Vagina (tissue), 2 donors: ENCODE measurements around the gene GID4. TPM values are rescaled to one million over a fixed set of nuclear protein-coding genes. Genes with fewer than 3 reads are reported as not detected.

Source experiments
- DNase-seq, 2 donors: peaks; one replicate each; pipeline ENCODE4 v3.0.0-alpha.2; 2017; ENCODE audit errors: extremely low spot score in 2 of 2
- H3K27ac ChIP-seq: fragments of 200-600 bp; sonication (generic); one replicate; pipeline ENCODE4 v1.5.1; 2019
- H3K27me3 ChIP-seq: fragments of 200-600 bp; sonication (generic); one replicate; pipeline ENCODE4 v1.5.1; 2019
- H3K36me3 ChIP-seq, 2 donors: fragments of 200-600 bp; sonication (generic); one replicate each; pipeline ENCODE4 v1.5.1; 2017 to 2019
- H3K4me1 ChIP-seq: fragments of 200-600 bp; sonication (generic); one replicate; pipeline ENCODE4 v1.5.1; 2019
- H3K4me3 ChIP-seq, 2 donors: fragments of 200-600 bp; sonication (generic); 1 replicate in 1 of 2; 2 replicates in 1 of 2; pipeline ENCODE4 v1.5.1; 2016 to 2019
- H3K9me3 ChIP-seq: fragments of 200-600 bp; sonication (generic); one replicate; pipeline ENCODE4 v1.5.1; 2019
- CTCF ChIP-seq, 3 experiments: fragments of 450-650 bp in 2 of 3; fragments of 200-600 bp in 1 of 3; sonication (generic) in 1 of 3; IDR thresholded peaks; one replicate each; pipeline ENCODE4 v1.5.1; 2017 to 2019; ENCODE audit warnings: antibody characterized with exemption in 3 of 3, mild to moderate bottlenecking in 2 of 3, moderate library complexity in 2 of 3
- POLR2A ChIP-seq, 2 donors: fragments of 450-650 bp; IDR thresholded peaks; one replicate each; pipeline ENCODE4 v1.6.1; 2017; ENCODE audit warnings: antibody characterized with exemption in 2 of 2, mild to moderate bottlenecking in 2 of 2, moderate library complexity in 2 of 2
- POLR2AphosphoS5 ChIP-seq, 2 donors: sonication (generic); formaldehyde crosslinking; IDR thresholded peaks; one replicate each; pipeline ENCODE4 v1.9.0; 2017; ENCODE audit warnings: antibody characterized with exemption in 2 of 2, mild to moderate bottlenecking in 2 of 2, low read depth in 1 of 2; ENCODE audit not compliant: insufficient read depth in 1 of 2
- intact Hi-C: fragments of 100-400 bp; cut with DNase I; formaldehyde crosslinking; loops from one replicate; pipeline ENCODE4 v1.15.1; 2023
- total RNA-seq: library from RNA; depleted of rRNA; stranded (reverse); fragments of >200 nt; gene quantifications from one replicate; pipeline ENCODE4 v1.2.3, GENCODE V29; 2016

Gene GID4
- total RNA-seq, 1 donor from 2014 or later, result 11.3 TPM

- no peaks in the 10 kb centered on the region for H3K27me3 ChIP-seq
- no peak overlapping the region for H3K4me3 ChIP-seq
- no peaks in the 10 kb centered on the region for H3K4me1 ChIP-seq
- TF ChIP-seq POLR2AphosphoS5 (IDR thresholded peaks at IDR 0.05; ENCODE audit: insufficient read depth in 1 of 2, low read depth in 1 of 2) (no peak), CTCF (IDR thresholded peaks at IDR 0.05) (no peak), POLR2A (IDR thresholded peaks at IDR 0.05) (no peak)
- peaks cover 0 to 16% of the 10 kb centered on the region in 2 donors for H3K36me3 ChIP-seq
- intact Hi-C loops, result no loop called here
- no peaks in the 10 kb centered on the region for H3K9me3 ChIP-seq
- no peak for DNase-seq
- no peak overlapping the region for H3K27ac ChIP-seq
These were observed 22.8 kb upstream of the GID4 start for GRCh38 chr17:18016426-18016825.

GRCh38 chr17:18017958-18018357 lies 21.2 kb upstream of the GID4 start:
- H3K27ac ChIP-seq, result no peak overlapping the region
- no peak overlapping the region for H3K4me3 ChIP-seq
- no peaks in the 10 kb centered on the region for H3K27me3 ChIP-seq
- intact Hi-C loops, result no loop called here
- H3K9me3 ChIP-seq, result no peaks in the 10 kb centered on the region
- H3K36me3 ChIP-seq, result peaks cover 0 to 20% of the 10 kb centered on the region in 2 donors
- TF ChIP-seq POLR2AphosphoS5 (IDR thresholded peaks at IDR 0.05; ENCODE audit: insufficient read depth in 1 of 2, low read depth in 1 of 2) (no peak), POLR2A (IDR thresholded peaks at IDR 0.05) (no peak), CTCF (IDR thresholded peaks at IDR 0.05) (no peak)
- DNase-seq, result no peak
- no peaks in the 10 kb centered on the region for H3K4me1 ChIP-seq

- H3K4me3 ChIP-seq, result no peak overlapping the region
- intact Hi-C loops, result no loop called here
- H3K27me3 ChIP-seq, result no peaks in the 10 kb centered on the region
- TF ChIP-seq CTCF (IDR thresholded peaks at IDR 0.05), result no peak
- no peak for TF ChIP-seq POLR2A (IDR thresholded peaks at IDR 0.05)
- no peak for TF ChIP-seq POLR2AphosphoS5 (IDR thresholded peaks at IDR 0.05; ENCODE audit: insufficient read depth in 1 of 2, low read depth in 1 of 2)
- no peak overlapping the region for H3K27ac ChIP-seq
- no peaks in the 10 kb centered on the region for H3K4me1 ChIP-seq
- H3K36me3 ChIP-seq, result peaks cover 0 to 20% of the 10 kb centered on the region in 2 donors
- no peaks in the 10 kb centered on the region for H3K9me3 ChIP-seq
- no peak for DNase-seq
These were observed 20.7 kb upstream of the GID4 start for GRCh38 chr17:18018411-18018921.

GRCh38 chr17:18019838-18020154 lies 19.4 kb upstream of the GID4 start:
- peaks cover 0 to 20% of the 10 kb centered on the region in 2 donors for H3K36me3 ChIP-seq

More at GRCh38 chr17:18019838-18020154, 19.4 kb upstream of the GID4 start:
- Histone ChIP-seq H3K27ac (no peak overlapping the region), H3K4me3 (no peak overlapping the region), H3K27me3 (no peaks in the 10 kb centered on the region), H3K9me3 (no peaks in the 10 kb centered on the region), H3K4me1 (no peaks in the 10 kb centered on the region)
- DNase-seq, result no peak
- TF ChIP-seq POLR2A (IDR thresholded peaks at IDR 0.05) (no peak), POLR2AphosphoS5 (IDR thresholded peaks at IDR 0.05; ENCODE audit: insufficient read depth in 1 of 2, low read depth in 1 of 2) (no peak), CTCF (IDR thresholded peaks at IDR 0.05) (no peak)
- intact Hi-C loops, result no loop called here
